Eye (tissue), 1 donor: ENCODE measurements around the gene HPSE.
"Not testable (repeated sequence)": the region's sequence is repeated elsewhere in the genome, so short reads cannot be mapped to it uniquely, and the experiment has no call there.

ENCODE experiments used
- DNase-seq: peaks from one replicate; pipeline ENCODE4 v3.0.0-alpha.2; 2015

The HPSE gene

DNA sequence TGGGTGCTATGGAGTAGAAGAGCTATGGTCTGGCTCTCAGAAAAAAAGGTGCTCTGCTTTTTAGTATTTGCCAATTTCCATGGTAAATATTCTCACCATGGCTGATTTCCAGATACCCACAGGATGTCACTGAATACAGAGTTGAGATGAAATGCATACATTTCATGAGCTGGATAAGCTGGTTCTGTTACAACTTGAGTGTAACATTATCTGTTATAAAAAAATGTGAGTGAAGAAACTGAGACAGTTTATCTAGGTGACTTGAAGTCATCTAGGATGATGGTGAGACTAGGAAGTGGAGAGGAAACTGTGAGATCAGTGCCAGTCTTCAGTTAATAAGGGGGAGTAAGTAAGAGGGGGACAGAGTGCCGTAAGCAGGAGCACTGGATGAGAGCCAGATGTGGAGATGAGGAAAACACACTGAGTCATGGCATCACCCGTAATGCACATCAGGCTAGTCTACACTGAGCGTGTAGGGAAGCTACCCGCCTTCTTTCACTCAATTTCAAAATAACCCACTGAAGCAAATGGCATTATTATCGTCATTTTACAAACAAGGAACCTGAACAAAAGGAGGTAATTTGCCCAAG lies 5.0 kb downstream of the HPSE start:
- DNase-seq: no peak

- DNase-seq: no peak
Measured at GRCh38 chr4:83328521-83329187, 6.0 kb downstream of the HPSE start.

DNA sequence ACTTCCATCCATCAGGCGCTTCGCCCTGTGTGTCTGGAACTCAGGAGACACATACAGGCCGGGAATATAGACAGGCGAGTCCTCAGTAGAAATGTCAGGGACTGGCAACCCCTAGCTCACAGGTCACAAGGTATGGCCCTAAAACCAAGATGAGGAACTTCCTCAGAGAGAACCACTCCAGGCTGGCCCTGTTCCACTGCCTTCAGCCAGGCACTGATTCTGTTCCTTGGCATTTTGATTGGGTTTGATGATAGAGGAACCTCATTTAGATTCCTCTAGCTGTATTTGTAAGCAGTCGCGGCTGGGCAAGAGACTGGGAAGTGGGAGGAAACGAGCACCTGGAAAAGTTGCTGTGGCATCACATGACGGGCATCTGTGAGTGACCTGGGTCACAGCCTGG lies 8.1 kb downstream of the HPSE start:
- no peak for DNase-seq

GRCh38 chr4:83325306-83325705 lies 9.3 kb downstream of the HPSE start:
- DNase-seq: not testable (repeated sequence)

- peak; percentile 32 for DNase-seq
Measured at GRCh38 chr4:83323136-83323535, 11.5 kb downstream of the HPSE start.

GRCh38 chr4:83320548-83320947 lies 14.1 kb downstream of the HPSE start:
- DNase-seq: no peak

- no peak for DNase-seq
Measured at GRCh38 chr4:83318666-83319065, 16.0 kb downstream of the HPSE start.

- no peak for DNase-seq
Measured at GRCh38 chr4:83317671-83318070, 17.0 kb downstream of the HPSE start.

DNA sequence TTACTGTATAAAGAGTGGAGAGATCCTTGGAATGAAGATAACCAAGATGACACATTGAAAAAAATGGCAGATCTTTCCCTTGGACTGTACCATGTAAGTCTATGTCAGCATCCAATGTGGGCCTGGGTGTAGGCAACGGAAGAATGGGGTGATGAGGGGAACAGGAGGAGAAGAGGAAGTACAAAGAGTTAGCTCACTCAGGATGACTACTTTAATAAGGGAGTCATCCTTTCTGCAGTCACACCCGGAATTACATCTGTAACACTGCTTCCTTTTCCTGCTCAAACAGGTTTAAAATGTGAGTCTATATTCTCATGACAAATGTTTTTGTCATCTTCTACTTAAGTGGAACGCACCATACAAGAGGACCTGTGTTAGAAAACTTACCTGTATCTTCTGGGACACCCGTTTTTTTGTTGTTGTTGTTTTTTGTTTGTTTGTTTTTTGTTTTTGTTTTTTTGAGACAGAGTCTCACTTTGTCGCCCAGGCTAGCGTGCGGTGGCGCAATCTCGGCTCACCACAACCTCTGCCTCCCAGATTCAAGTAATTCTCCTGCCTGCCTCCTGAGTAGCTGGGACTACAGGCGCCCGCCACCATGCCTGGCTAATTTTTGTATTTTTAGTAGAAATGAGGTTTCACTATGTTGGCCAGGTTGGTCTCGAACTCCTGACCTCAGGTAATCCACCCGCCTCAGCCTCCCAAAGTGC lies 18.0 kb downstream of the HPSE start:
- no peak for DNase-seq

DNA sequence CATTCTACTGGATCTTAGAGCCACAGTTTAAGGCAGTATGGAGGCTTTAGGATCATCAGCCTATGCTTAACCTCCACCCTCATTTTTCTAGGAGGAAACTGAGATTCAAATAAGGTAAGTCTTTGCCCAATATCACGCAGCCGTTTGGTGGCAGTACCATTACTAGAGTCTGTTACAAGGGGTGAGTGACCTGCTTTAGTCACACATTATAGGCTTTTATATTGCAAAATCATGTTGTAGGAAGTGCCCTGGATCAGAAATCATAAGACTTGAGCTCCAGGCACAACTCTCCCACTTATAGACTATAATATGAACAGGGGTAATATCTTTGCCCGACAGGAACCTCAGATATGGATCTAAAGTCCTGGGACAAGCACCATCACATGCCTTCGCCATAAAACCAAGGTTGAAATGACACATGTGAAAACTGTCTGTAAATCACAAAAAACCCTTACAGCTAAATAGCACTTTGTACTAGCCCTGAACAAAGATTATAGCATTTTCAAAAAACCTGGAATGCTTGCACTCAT lies 19.2 kb downstream of the HPSE start:
- DNase-seq: no peak

GRCh38 chr4:83308672-83309071 lies 26.0 kb downstream of the HPSE start:
- DNase-seq: no peak

GRCh38 chr4:83307920-83308319 lies 26.7 kb downstream of the HPSE start:
- no peak for DNase-seq

- no peak for DNase-seq
Measured at GRCh38 chr4:83305187-83305586, 29.5 kb downstream of the HPSE start.

DNA sequence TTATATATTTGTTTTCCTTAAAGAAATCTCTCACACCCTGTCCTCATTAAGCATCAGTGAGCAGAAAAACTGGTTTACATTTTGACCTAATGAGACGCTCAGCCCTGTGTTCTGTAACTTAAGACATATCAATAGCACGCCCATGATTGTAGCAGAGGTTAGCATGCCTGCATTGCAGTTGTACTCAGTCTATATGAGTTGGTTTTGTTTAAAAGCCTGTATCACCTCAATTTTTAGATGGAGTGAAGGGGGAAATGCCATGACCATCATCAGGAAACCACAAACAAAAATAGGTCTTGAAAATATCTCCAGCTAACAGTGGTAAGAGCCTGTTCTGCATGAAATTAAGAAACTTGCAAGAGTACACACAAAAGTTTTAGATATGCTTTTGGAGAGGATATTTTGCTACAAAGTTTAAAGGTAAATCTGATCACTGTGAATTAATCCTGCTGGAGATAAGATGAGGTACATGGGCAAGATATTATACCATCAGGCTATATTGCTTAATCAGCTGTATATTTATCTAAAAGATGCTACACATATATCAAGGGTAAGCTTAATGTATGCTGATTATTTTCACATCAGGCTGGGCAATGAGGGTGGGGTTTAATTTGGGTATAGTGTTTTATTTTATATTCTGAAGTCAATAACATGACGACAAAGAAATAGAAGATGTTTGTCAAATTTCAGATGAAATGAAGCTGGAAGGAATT lies 36.9 kb downstream of the HPSE start:
- no peak for DNase-seq

DNA sequence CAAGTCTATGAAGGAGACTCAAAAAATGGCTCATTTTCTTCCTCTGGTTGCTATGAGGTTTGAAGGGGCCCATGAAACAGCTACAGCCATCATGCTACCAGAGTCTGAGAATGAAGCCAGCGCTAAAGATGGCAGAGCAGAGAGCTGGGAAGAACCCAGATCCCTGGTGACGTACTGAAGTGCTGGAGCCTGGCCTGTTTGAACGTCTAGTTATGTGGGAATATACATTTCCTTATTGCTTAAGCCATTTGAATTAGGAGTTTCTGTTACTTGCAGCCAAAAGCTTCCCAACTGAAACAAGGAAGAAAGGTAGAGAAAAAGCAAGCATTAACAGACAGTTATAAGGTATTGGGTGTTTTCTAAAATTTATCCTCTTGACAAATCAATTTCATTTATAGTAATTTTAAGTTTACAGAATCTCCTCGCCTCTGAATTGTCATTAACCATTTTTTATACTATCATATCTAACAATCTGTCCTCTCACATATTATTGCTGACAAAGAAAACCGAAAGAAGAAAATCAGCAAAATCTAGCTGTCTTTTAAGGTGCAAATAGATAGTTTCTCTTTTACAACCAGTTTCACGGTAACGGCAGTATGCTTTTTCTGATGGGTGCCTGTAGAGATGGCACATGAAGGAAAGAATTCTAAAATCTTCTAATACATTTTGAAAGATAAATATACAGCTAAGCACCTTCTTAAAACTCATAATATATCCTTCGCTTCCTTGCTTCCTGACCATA lies 41.2 kb downstream of the HPSE start:
- DNase-seq: no peak

GRCh38 chr4:83290059-83290774 lies 44.4 kb downstream of the HPSE start:
- not testable (repeated sequence) for DNase-seq

- not testable (repeated sequence) for DNase-seq
Measured at GRCh38 chr4:83288381-83288780, 46.3 kb downstream of the HPSE start.

DNA sequence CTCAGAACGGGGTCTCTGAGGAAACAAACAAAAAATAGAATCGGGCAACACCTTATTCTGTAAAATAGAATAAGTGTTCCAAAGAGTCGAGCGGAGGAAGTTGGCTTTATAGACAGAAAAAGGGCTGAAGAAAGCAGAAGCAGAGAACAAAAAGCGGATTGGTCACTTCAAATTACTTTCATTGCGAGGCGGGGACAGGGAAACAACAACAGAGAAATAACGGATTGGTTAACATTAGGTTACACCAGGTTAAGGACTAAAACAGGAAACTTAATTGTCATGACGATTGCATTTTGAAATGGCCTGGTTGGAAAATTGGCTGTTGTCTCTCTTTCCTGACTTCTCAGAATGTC lies 49.6 kb downstream of the HPSE start:
- DNase-seq: no peak

DNA sequence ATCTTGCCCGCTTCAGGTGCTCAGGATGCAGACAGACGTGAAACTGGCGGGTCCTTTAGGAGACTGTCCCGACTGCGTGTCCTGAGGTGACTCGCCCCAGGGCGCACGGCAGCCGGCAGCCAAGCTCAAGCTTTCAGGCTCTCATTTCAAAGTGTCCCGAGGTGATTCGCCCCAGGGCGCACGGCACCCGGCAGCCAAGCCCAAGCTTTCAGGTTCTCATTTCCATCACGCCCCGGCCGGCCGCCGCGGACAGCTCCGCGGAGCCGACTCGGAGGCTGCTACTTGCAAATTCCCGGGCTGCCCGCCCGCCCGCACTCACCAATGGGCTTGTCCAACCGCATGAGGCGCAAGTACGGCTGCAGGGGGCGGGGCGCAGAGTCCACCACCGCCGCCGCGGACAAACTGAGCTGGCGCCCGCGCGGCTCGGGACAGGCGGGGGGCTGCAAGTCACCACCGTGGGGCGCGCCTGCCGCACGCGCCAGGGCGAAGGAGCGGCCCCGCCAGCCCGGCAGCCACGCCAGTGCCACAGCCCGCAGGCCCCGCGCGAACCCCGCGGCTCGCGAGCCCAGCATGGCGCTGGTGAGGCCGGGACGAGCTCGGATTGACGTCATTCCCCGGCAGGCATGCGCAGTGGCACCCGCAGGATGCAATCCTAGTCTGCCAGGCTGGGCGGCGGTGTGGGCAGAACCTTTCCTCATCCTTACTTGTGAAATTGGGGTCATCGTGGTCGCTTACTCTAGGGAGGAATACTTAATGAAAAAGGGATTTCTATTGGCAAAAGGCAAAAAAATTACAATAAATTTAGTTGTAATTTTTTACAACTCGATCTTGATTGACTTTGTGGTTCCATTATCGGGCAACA lies 50.2 kb downstream of the HPSE start, which contains the start of gene COQ2:
COQ2 (minus strand) TSS at position 606 of the 862 bp plus-strand sequence; CDS start at position 572, 34 bp downstream.
- DNase-seq: peak; percentile 98

GRCh38 chr4:83283181-83283580 lies 51.5 kb downstream of the HPSE start:
- no peak for DNase-seq

- peak; percentile 85 for DNase-seq
Measured at GRCh38 chr4:83282049-83282535, 52.6 kb downstream of the HPSE start.
